Tibial nerve (tissue), 4 donors: ENCODE measurements around the gene PLXNC1.

Experiments
- CTCF ChIP-seq, 5 experiments: fragments of 200-600 bp in 3 of 5; fragments of 450-650 bp in 2 of 5; sonication (generic) in 3 of 5; IDR thresholded peaks; one replicate each; pipeline ENCODE4 v1.5.1; 2016 to 2019; ENCODE audit warnings: antibody characterized with exemption in 5 of 5, mild to moderate bottlenecking in 3 of 5, moderate library complexity in 2 of 5
- EP300 ChIP-seq, 2 donors: sonication (generic); formaldehyde crosslinking; IDR thresholded peaks; one replicate each; pipeline ENCODE4 v1.6.1; 2017; ENCODE audit warnings: antibody characterized with exemption in 2 of 2, mild to moderate bottlenecking in 1 of 2
- POLR2A ChIP-seq, 2 donors: fragments of 450-650 bp; IDR thresholded peaks; one replicate each; pipeline ENCODE4 v1.6.1; 2017; ENCODE audit warnings: antibody characterized with exemption in 2 of 2, mild to moderate bottlenecking in 2 of 2, moderate library complexity in 2 of 2

GRCh38 chr12:94202245-94203180 is 54.1 kb downstream of the PLXNC1 start:
- TF ChIP-seq CTCF (IDR thresholded peaks at IDR 0.05), result no peak
- no peak for TF ChIP-seq POLR2A (IDR thresholded peaks at IDR 0.05)
- TF ChIP-seq EP300 (IDR thresholded peaks at IDR 0.05), result no peak
